GM23338 (cell line): ENCODE data around the gene PRPSAP1. TPM values are rescaled to one million over a fixed set of nuclear protein-coding genes. Genes with fewer than 3 reads are reported as not detected.
A peak's percentile ranks its signal among the peaks of the same experiment; 100 is the strongest.

Experiments
- ATAC-seq: fragments of 200-7000 bp; cut with Tn5 transposase; 3 replicates; pipeline ENCODE4 v1.9.1; 2020
- DNase-seq: peaks from one replicate; pipeline ENCODE4 v3.0.0-alpha.2; 2015; ENCODE audit warnings: low spot score
- H2AFZ ChIP-seq: fragments of 200-600 bp; sonication (generic); 2 replicates; pipeline ENCODE4 v1.8.0; 2016; ENCODE audit warnings: antibody characterized with exemption, mild to moderate bottlenecking, moderate library complexity
- H3F3A ChIP-seq: fragments of 200-600 bp; sonication (generic); replicated peaks from 2 replicates; pipeline ENCODE4 v1.8.0; 2017; ENCODE audit warnings: antibody characterized with exemption, mixed run types, low read depth
- H3K27ac ChIP-seq: fragments of 200-600 bp; sonication (generic); 2 replicates; pipeline ENCODE4 v1.6.1; 2016; ENCODE audit warnings: low read depth
- H3K27me3 ChIP-seq: fragments of 200-600 bp; sonication (generic); 2 replicates; pipeline ENCODE4 v1.8.0; 2016; ENCODE audit warnings: mild to moderate bottlenecking, mixed run types, moderate library complexity; ENCODE audit not compliant: insufficient read depth
- H3K36me3 ChIP-seq: fragments of 200-600 bp; sonication (generic); 2 replicates; pipeline ENCODE4 v1.8.0; 2016; ENCODE audit warnings: mild to moderate bottlenecking; ENCODE audit not compliant: insufficient read depth
- H3K4me1 ChIP-seq: fragments of 200-600 bp; sonication (generic); 2 replicates; pipeline ENCODE4 v1.8.0; 2016; ENCODE audit warnings: mild to moderate bottlenecking, moderate library complexity; ENCODE audit not compliant: insufficient read depth
- H3K4me2 ChIP-seq: fragments of 200-600 bp; sonication (generic); 2 replicates; pipeline ENCODE4 v1.7.1; 2017; ENCODE audit warnings: mixed run types
- H3K4me3 ChIP-seq: fragments of 200-600 bp; sonication (generic); 2 replicates; pipeline ENCODE4 v1.6.1; 2016; ENCODE audit warnings: mixed run types
- H3K79me2 ChIP-seq: fragments of 200-600 bp; sonication (generic); replicated peaks from 2 replicates; pipeline ENCODE4 v1.8.0; 2017; ENCODE audit warnings: mild to moderate bottlenecking; ENCODE audit not compliant: insufficient read depth
- H3K9me2 ChIP-seq: fragments of 200-600 bp; sonication (generic); 2 replicates; pipeline ENCODE4 v1.8.0; 2017; ENCODE audit not compliant: insufficient read depth
- H4K20me1 ChIP-seq: fragments of 200-600 bp; sonication (generic); replicated peaks from 2 replicates; pipeline ENCODE4 v1.8.0; 2017; ENCODE audit warnings: mild to moderate bottlenecking; ENCODE audit not compliant: insufficient read depth
- H3K27ac Mint-ChIP-seq: 2 replicates; pipeline ENCODE4 v1.8.0; 2020; ENCODE audit warnings: inconsistent platforms, mild to moderate bottlenecking, moderate library complexity, mixed read lengths
- H3K27me3 Mint-ChIP-seq: 3 replicates; pipeline ENCODE4 v1.8.0; 2022; ENCODE audit warnings: low read depth, mild to moderate bottlenecking, moderate library complexity, mixed read lengths, inconsistent platforms; ENCODE audit not compliant: insufficient read depth, poor library complexity
- H3K36me3 Mint-ChIP-seq: 3 replicates; pipeline ENCODE4 v1.8.0; 2021; ENCODE audit warnings: low read depth, mild to moderate bottlenecking, inconsistent platforms, moderate library complexity, mixed read lengths
- H3K4me1 Mint-ChIP-seq: 3 replicates; pipeline ENCODE4 v1.8.0; 2020; ENCODE audit warnings: mild to moderate bottlenecking, inconsistent platforms, mixed read lengths
- H3K4me3 Mint-ChIP-seq: 3 replicates; pipeline ENCODE4 v1.8.0; 2021; ENCODE audit warnings: moderate library complexity, mild to moderate bottlenecking, inconsistent platforms, mixed read lengths
- H3K9me3 Mint-ChIP-seq: 3 replicates; pipeline ENCODE4 v1.8.0; 2020; ENCODE audit warnings: moderate library complexity, mild to moderate bottlenecking, inconsistent platforms, mixed read lengths
- CREB1 ChIP-seq: fragments of 250-450 bp; sonication (Bioruptor Pico); IDR thresholded peaks from 2 replicates; pipeline ENCODE4 v1.5.0; 2020; ENCODE audit warnings: low read depth, mild to moderate bottlenecking, moderate library complexity
- CTCF ChIP-seq, 2 experiments: fragments of 200-600 bp in 1 of 2; sonication (generic) in 1 of 2; conservative IDR thresholded peaks; 2 replicates each; pipeline versions ENCODE4 v1.5.1 to v1.6.1; 2016 to 2017; ENCODE audit warnings: antibody characterized with exemption in 2 of 2, low read depth in 2 of 2, mild to moderate bottlenecking in 2 of 2, moderate library complexity in 1 of 2
- ETS1 ChIP-seq: IDR thresholded peaks from 2 replicates; pipeline ENCODE4 v1.6.1; 2016; ENCODE audit warnings: antibody characterized with exemption
- EZH2 ChIP-seq: fragments of 200-600 bp; sonication (generic); IDR thresholded peaks from one replicate; pipeline ENCODE4 v1.8.0; 2017; ENCODE audit warnings: antibody characterized with exemption, mild to moderate bottlenecking, low read depth; ENCODE audit not compliant: unreplicated experiment
- EZH2phosphoT487 ChIP-seq: fragments of 200-600 bp; sonication (generic); IDR thresholded peaks from one replicate; pipeline ENCODE4 v1.8.1; 2018; ENCODE audit warnings: antibody characterized with exemption; ENCODE audit not compliant: unreplicated experiment
- JUNB ChIP-seq: IDR thresholded peaks from one replicate; pipeline ENCODE4 v1.6.1; 2016; ENCODE audit warnings: antibody characterized with exemption; ENCODE audit not compliant: unreplicated experiment
- NANOG ChIP-seq: IDR thresholded peaks from 2 replicates; pipeline ENCODE4 v1.6.1; 2016; ENCODE audit warnings: antibody characterized with exemption, borderline replicate concordance
- POLR2AphosphoS5 ChIP-seq: IDR thresholded peaks from 2 replicates; pipeline ENCODE4 v1.6.1; 2016; ENCODE audit warnings: antibody characterized with exemption, low read depth
- REST ChIP-seq: IDR thresholded peaks from one replicate; pipeline ENCODE4 v1.6.1; 2018; ENCODE audit warnings: antibody characterized with exemption; ENCODE audit not compliant: unreplicated experiment
- STAT1 ChIP-seq: IDR thresholded peaks from one replicate; pipeline ENCODE4 v1.6.1; 2016; ENCODE audit warnings: antibody characterized with exemption; ENCODE audit not compliant: unreplicated experiment
- ZNF114 ChIP-seq: fragments of 250-450 bp; sonication (Bioruptor Pico); IDR thresholded peaks from 2 replicates; pipeline ENCODE4 v1.5.0; 2020; ENCODE audit warnings: mild to moderate bottlenecking, moderate library complexity
- ZNF331 ChIP-seq: fragments of 250-450 bp; sonication (Bioruptor Pico); IDR thresholded peaks from 2 replicates; pipeline ENCODE4 v1.5.0; 2020; ENCODE audit warnings: low read depth, mild to moderate bottlenecking, moderate library complexity
- ZNF462 ChIP-seq: fragments of 250-450 bp; sonication (Bioruptor Pico); IDR thresholded peaks from 2 replicates; pipeline ENCODE4 v1.5.0; 2020; ENCODE audit warnings: mild to moderate bottlenecking, moderate library complexity
- polyA plus RNA-seq: library from polyadenylated mRNA; unstranded; fragments of >200 nt; fragmentation: Nextera tagmentation; extraction: Ambion mirVana; gene quantifications from 2 replicates; pipeline ENCODE4 v1.2.1, GENCODE V29; 2016
- total RNA-seq: library from RNA; depleted of rRNA; stranded (reverse); fragments of >200 nt; shearing (Covaris generic); gene quantifications from 2 replicates; pipeline ENCODE4 v1.2.3, GENCODE V29; 2014

The PRPSAP1 gene
- total and polyA plus RNA-seq, 2 experiments from 2014 or later: 39.5 to 58.8 TPM

GRCh38 chr17:76391200-76391715 is 37.5 kb upstream of the PRPSAP1 start:
- H3K4me3 Mint-ChIP-seq: no peak overlapping the region
- peaks cover 19% of the 10 kb centered on the region for H3K36me3 ChIP-seq
- H3K27ac Mint-ChIP-seq: peak overlapping the region; percentile 18; the same call in 1 of the 2 replicates

More at GRCh38 chr17:76391200-76391715, 37.5 kb upstream of the PRPSAP1 start:
- H3K36me3 Mint-ChIP-seq: peaks cover 56% of the 10 kb centered on the region
- peaks cover 22% of the 10 kb centered on the region for H3K4me1 Mint-ChIP-seq
- H3K27me3 Mint-ChIP-seq: peaks cover 19% of the 10 kb centered on the region
- H2AFZ ChIP-seq: no peak overlapping the region
- DNase-seq (no peak), ATAC-seq (no peak)
- no peaks in the 10 kb centered on the region for H4K20me1 ChIP-seq
- H3K79me2 ChIP-seq: no peaks in the 10 kb centered on the region
- no peak overlapping the region for H3K4me3 ChIP-seq
- no peak overlapping the region for H3K27ac ChIP-seq
- no peak overlapping the region for H3K4me2 ChIP-seq
- H3K4me1 ChIP-seq: peaks cover 18% of the 10 kb centered on the region
- no peak for TF ChIP-seq ZNF462
- TF ChIP-seq ZNF114 (CRISPR knock-in tag): no peak
- TF ChIP-seq ZNF331 (CRISPR knock-in tag): no peak
- no peak for TF ChIP-seq NANOG
- no peak for TF ChIP-seq CREB1 (CRISPR knock-in tag)
- TF ChIP-seq EZH2: no peak
- no peak for TF ChIP-seq STAT1
- TF ChIP-seq ETS1: no peak
- no peak for TF ChIP-seq POLR2AphosphoS5
- no peak for TF ChIP-seq REST
- TF ChIP-seq CTCF (conservative IDR thresholded peaks at IDR 0.05; ENCODE audit: low read depth in 2 of 2): no peak
- no peak for TF ChIP-seq EZH2phosphoT487
- TF ChIP-seq JUNB: no peak
- peaks cover 19% of the 10 kb centered on the region; the same call in 1 of the 2 replicates for H3F3A ChIP-seq
- H3K9me2 ChIP-seq: no peaks in the 10 kb centered on the region
- H3K27me3 ChIP-seq: peaks cover 3% of the 10 kb centered on the region; the same call in 1 of the 2 replicates
- no peaks in the 10 kb centered on the region; the same call in 1 of the 3 replicates for H3K9me3 Mint-ChIP-seq
